PC-9 (cell line): ENCODE data around the gene RAB40C. TPM values are rescaled to one million over a fixed set of nuclear protein-coding genes. Genes with fewer than 3 reads are reported as not detected.
A peak's percentile ranks its signal among the peaks of the same experiment; 100 is the strongest.

Experiments
- BruUV-seq: library from RNA; stranded (reverse); fragments of 400-500 nt; replicated peaks from 2 replicates; lab custom pipeline; 2021; lab: Mats Ljungman, UMichigan
- CTCF ChIA-PET: fragments of 300-600 bp; sonication (Branson Sonifier 250); formaldehyde crosslinking; loops from one replicate; lab custom pipeline; 2022; ENCODE audit warnings: antibody characterized with exemption; lab: Charles Lee
- POLR2A ChIA-PET: fragments of 300-600 bp; sonication (Branson Sonifier 250); formaldehyde crosslinking; loops from one replicate; lab custom pipeline; 2022; ENCODE audit warnings: antibody characterized with exemption; ENCODE audit not compliant: unreplicated experiment; lab: Charles Lee
- DNase-seq, 2 experiments: peaks; one replicate each; pipeline versions ENCODE4 v3.0.0 to v3.0.0-alpha.2; 2015 to 2022; ENCODE audit warnings: mixed read lengths in 1 of 2
- H2AFZ ChIP-seq: fragments of 200-600 bp; sonication (generic); 2 replicates; pipeline ENCODE4 v1.8.1; 2017; ENCODE audit warnings: antibody characterized with exemption
- H3F3A ChIP-seq: fragments of 200-600 bp; sonication (generic); 2 replicates; pipeline ENCODE4 v1.8.1; 2017; ENCODE audit warnings: antibody characterized with exemption, mild to moderate bottlenecking, low read depth; ENCODE audit not compliant: insufficient read depth
- H3K27ac ChIP-seq: fragments of 200-600 bp; sonication (generic); 2 replicates; pipeline ENCODE4 v1.6.1; 2016; ENCODE audit warnings: mixed run types
- H3K27me3 ChIP-seq: fragments of 200-600 bp; sonication (generic); 2 replicates; pipeline ENCODE4 v1.6.1; 2016; ENCODE audit warnings: low read depth, mixed run types; ENCODE audit not compliant: insufficient read depth
- H3K36me3 ChIP-seq: fragments of 200-600 bp; sonication (generic); 2 replicates; pipeline ENCODE4 v1.6.1; 2016; ENCODE audit warnings: low read depth, mixed run types
- H3K4me1 ChIP-seq: fragments of 200-600 bp; sonication (generic); replicated peaks from 2 replicates; pipeline ENCODE4 v1.6.1; 2016; ENCODE audit warnings: mixed run types; ENCODE audit not compliant: insufficient read depth
- H3K4me2 ChIP-seq: fragments of 200-600 bp; sonication (generic); 2 replicates; pipeline ENCODE4 v1.6.1; 2017; ENCODE audit warnings: mixed run types
- H3K4me3 ChIP-seq: fragments of 200-600 bp; sonication (generic); 2 replicates; pipeline ENCODE4 v1.6.1; 2016; ENCODE audit warnings: mixed run types
- H3K79me2 ChIP-seq: fragments of 200-600 bp; sonication (generic); 2 replicates; pipeline ENCODE4 v1.6.1; 2017; ENCODE audit warnings: low read depth, mixed run types
- H3K9me2 ChIP-seq: fragments of 200-600 bp; sonication (generic); 2 replicates; pipeline ENCODE4 v1.8.1; 2017; ENCODE audit warnings: mild to moderate bottlenecking; ENCODE audit not compliant: insufficient read depth
- H3K9me3 ChIP-seq: fragments of 200-600 bp; sonication (generic); 2 replicates; pipeline ENCODE4 v1.8.1; 2016; ENCODE audit warnings: low read depth; ENCODE audit not compliant: insufficient read depth
- H4K20me1 ChIP-seq: fragments of 200-600 bp; sonication (generic); 2 replicates; pipeline ENCODE4 v1.8.1; 2017; ENCODE audit not compliant: insufficient read depth
- CTCF ChIP-seq: fragments of 200-600 bp; sonication (generic); conservative IDR thresholded peaks from 2 replicates; pipeline ENCODE4 v1.6.1; 2017; ENCODE audit warnings: mixed run types, antibody characterized with exemption, mild to moderate bottlenecking, moderate library complexity
- EZH2 ChIP-seq: fragments of 200-600 bp; sonication (generic); IDR thresholded peaks from 2 replicates; pipeline ENCODE4 v1.8.0; 2017; ENCODE audit warnings: antibody characterized with exemption, low read depth
- intact Hi-C: fragments of 100-400 bp; cut with micrococcal nuclease; formaldehyde crosslinking; loops from one replicate; pipeline ENCODE4 v1.10.0; 2022; ENCODE audit not compliant: unreplicated experiment
- total RNA-seq: library from RNA; stranded (reverse); gene quantifications from 2 replicates; pipeline ENCODE4 v1.2.3, GENCODE V29; 2021

RAB40C gene
- total RNA-seq, 1 experiment from 2014 or later, result 47.1 TPM

GRCh38 chr16:554640-555365, 35.1 kb upstream of the RAB40C start:
- Histone ChIP-seq H3K36me3 (no peaks in the 10 kb centered on the region), H3K27ac (no peak overlapping the region), H3K9me3 (no peaks in the 10 kb centered on the region), H3K9me2 (no peaks in the 10 kb centered on the region), H3K27me3 (no peaks in the 10 kb centered on the region), H3K4me1 (no peaks in the 10 kb centered on the region), H3K4me2 (no peak overlapping the region), H4K20me1 (no peaks in the 10 kb centered on the region), H3F3A (no peaks in the 10 kb centered on the region), H3K79me2 (no peaks in the 10 kb centered on the region), H2AFZ (no peak overlapping the region), H3K4me3 (no peak overlapping the region)
- ChIA-PET CTCF (no interaction called here), POLR2A (no interaction called here)
- BruUV-seq, result no TSS peak
- TF ChIP-seq EZH2, result no peak
- TF ChIP-seq CTCF, result no peak
- intact Hi-C loops, result no loop called here
- DNase-seq, result peak in 1 of 2 experiments; percentile 36

GRCh38 chr16:555528-556473, 34.1 kb upstream of the RAB40C start:
- Histone ChIP-seq H3K79me2 (no peaks in the 10 kb centered on the region), H3K4me2 (no peak overlapping the region), H2AFZ (no peak overlapping the region), H4K20me1 (no peaks in the 10 kb centered on the region), H3K9me3 (no peaks in the 10 kb centered on the region), H3K27me3 (no peaks in the 10 kb centered on the region), H3K36me3 (no peaks in the 10 kb centered on the region), H3K4me3 (no peak overlapping the region), H3K9me2 (no peaks in the 10 kb centered on the region), H3K27ac (no peak overlapping the region), H3F3A (no peaks in the 10 kb centered on the region), H3K4me1 (no peaks in the 10 kb centered on the region)
- DNase-seq, result no peak
- intact Hi-C loops, result no loop called here
- ChIA-PET CTCF (no interaction called here), POLR2A (no interaction called here)
- TF ChIP-seq CTCF (no peak), EZH2 (no peak)
- BruUV-seq, result no TSS peak

- POLR2A ChIA-PET, result no interaction called here
- BruUV-seq, result no TSS peak
- no peak for DNase-seq
Observed at GRCh38 chr16:556474-557173, 33.2 kb upstream of the RAB40C start.

More at GRCh38 chr16:556474-557173, 33.2 kb upstream of the RAB40C start:
- no peak overlapping the region for H3K27ac ChIP-seq
- no peaks in the 10 kb centered on the region for H3K36me3 ChIP-seq
- CTCF ChIA-PET, result no interaction called here
- no peak overlapping the region for H3K4me2 ChIP-seq
- intact Hi-C loops, result no loop called here
- H2AFZ ChIP-seq, result no peak overlapping the region
- no peaks in the 10 kb centered on the region for H3K4me1 ChIP-seq
- no peaks in the 10 kb centered on the region for H3F3A ChIP-seq
- no peaks in the 10 kb centered on the region for H3K79me2 ChIP-seq
- no peaks in the 10 kb centered on the region for H3K9me2 ChIP-seq
- H4K20me1 ChIP-seq, result no peaks in the 10 kb centered on the region
- TF ChIP-seq EZH2 (no peak), CTCF (no peak)
- H3K9me3 ChIP-seq, result no peaks in the 10 kb centered on the region
- no peaks in the 10 kb centered on the region for H3K27me3 ChIP-seq
- no peak overlapping the region for H3K4me3 ChIP-seq
